ENCODE results near the gene NDUFB8. TPM values are rescaled to one million over a fixed set of nuclear protein-coding genes. Genes with fewer than 3 reads are reported as not detected.

Gene NDUFB8
- total RNA-seq, 1 experiment from 2014 or later = 194 TPM

DNA sequence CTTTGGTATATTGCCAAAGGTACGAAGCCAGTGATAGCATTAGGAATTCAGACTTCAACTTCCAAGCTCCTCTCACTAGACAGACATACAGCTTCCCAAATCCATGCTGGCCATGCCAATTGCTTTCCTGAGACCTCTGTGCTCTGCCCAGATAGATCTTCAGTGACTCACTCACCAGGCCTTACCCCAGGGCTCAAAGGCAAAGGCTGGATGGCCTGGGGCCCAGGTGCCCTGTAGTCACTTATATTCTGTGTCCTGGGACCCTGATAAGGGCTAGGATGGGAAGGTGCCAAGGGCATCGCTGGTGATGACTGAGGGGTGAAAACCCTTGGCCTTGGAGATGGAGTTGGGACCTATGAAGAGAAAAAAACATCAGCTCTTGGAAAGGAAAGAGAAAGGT is 39.1 kb downstream of the NDUFB8 start:
- H3K36me3 Mint-ChIP-seq (ENCODE audit: insufficient read depth, unreplicated experiment) = peaks cover 26% of the 10 kb centered on the region
- no peak overlapping the region for H3K4me3 Mint-ChIP-seq (ENCODE audit: unreplicated experiment)
- POLR2A ChIA-PET = no interaction called here
- no peaks in the 10 kb centered on the region for H3K4me1 Mint-ChIP-seq (ENCODE audit: insufficient read depth, unreplicated experiment)
- BruUV-seq (replicated peaks) = no TSS peak
- CTCF ChIA-PET = interaction anchor here (0.6 to 1.3 kb wide), 3 partner anchors 9 to 380 kb away, joined by 3 to 4 read pairs (median 3); no protein-coding TSS in a partner anchor
- no peaks in the 10 kb centered on the region for H3K9me3 Mint-ChIP-seq (ENCODE audit: unreplicated experiment)
- no peaks in the 10 kb centered on the region for H3K27me3 Mint-ChIP-seq (ENCODE audit: insufficient read depth, unreplicated experiment)
- intact Hi-C loops (cut with micrococcal nuclease) = no loop called here
- no peak for DNase-seq (ENCODE audit: unreplicated experiment)
- TF ChIP-seq, protein P1, sequence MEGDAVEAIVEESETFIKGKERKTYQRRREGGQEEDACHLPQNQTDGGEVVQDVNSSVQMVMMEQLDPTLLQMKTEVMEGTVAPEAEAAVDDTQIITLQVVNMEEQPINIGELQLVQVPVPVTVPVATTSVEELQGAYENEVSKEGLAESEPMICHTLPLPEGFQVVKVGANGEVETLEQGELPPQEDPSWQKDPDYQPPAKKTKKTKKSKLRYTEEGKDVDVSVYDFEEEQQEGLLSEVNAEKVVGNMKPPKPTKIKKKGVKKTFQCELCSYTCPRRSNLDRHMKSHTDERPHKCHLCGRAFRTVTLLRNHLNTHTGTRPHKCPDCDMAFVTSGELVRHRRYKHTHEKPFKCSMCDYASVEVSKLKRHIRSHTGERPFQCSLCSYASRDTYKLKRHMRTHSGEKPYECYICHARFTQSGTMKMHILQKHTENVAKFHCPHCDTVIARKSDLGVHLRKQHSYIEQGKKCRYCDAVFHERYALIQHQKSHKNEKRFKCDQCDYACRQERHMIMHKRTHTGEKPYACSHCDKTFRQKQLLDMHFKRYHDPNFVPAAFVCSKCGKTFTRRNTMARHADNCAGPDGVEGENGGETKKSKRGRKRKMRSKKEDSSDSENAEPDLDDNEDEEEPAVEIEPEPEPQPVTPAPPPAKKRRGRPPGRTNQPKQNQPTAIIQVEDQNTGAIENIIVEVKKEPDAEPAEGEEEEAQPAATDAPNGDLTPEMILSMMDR (IDR thresholded peaks at IDR 0.05; ENCODE audit: unreplicated experiment) = no peak
- no peak overlapping the region for H3K27ac Mint-ChIP-seq (ENCODE audit: low read depth, unreplicated experiment)

DNA sequence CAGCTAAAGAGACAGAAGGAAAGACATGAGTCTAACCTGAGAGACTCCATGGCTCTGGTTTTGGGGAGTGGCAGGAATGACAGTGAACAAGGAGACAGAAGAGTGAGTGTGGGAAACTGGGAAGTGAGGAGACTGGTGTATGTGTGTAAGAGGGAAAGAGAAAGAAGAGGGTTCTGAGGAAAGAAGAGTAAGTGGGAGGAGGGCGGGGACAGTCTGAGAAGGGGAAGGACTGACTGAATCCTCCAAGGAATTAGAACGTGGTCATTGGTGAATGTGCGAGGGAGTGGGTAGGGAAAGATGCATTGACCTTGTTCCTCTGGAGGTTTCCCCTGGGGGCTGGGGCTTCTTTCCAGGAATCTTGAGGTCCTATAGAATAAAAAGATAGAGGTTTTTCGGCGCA is 40.3 kb downstream of the NDUFB8 start:
- no peak overlapping the region for H3K4me3 Mint-ChIP-seq (ENCODE audit: unreplicated experiment)
- TF ChIP-seq, protein P1 (IDR thresholded peaks at IDR 0.05; ENCODE audit: unreplicated experiment) = no peak
- BruUV-seq (replicated peaks) = no TSS peak
- ChIA-PET POLR2A (interaction anchor here (0.5 kb wide), 1 partner anchor 76 kb away, joined by 3 read pairs; no protein-coding TSS in a partner anchor), CTCF (interaction anchor here (1.0 kb wide), 1 partner anchor 29 kb away, joined by 3 read pairs; no protein-coding TSS in a partner anchor)
- H3K27me3 Mint-ChIP-seq (ENCODE audit: insufficient read depth, unreplicated experiment) = no peaks in the 10 kb centered on the region
- H3K27ac Mint-ChIP-seq (ENCODE audit: low read depth, unreplicated experiment) = no peak overlapping the region
- DNase-seq (ENCODE audit: unreplicated experiment) = no peak
- peaks cover 26% of the 10 kb centered on the region for H3K36me3 Mint-ChIP-seq (ENCODE audit: insufficient read depth, unreplicated experiment)
- H3K4me1 Mint-ChIP-seq (ENCODE audit: insufficient read depth, unreplicated experiment) = no peaks in the 10 kb centered on the region
- intact Hi-C loops (cut with micrococcal nuclease) = no loop called here
- no peaks in the 10 kb centered on the region for H3K9me3 Mint-ChIP-seq (ENCODE audit: unreplicated experiment)

DNA sequence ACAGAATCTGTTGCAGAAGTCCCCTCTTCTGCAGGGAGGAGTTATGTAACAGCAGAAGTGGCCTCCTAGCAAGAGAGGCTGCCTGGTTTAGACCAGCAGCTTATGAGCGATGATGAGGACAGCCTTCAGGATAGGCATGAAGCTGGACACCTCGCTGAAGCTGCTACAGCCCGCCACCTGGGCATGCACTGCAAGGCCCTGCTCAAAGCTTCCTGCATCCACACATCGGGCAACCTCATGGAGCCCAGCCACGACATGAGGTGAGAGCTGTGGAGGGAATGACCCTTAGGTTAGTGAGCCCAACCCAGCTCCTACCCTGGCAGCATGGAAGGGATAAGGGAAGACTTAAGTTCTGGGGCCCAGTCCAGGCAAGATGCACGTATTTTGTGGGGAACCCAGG is 42.1 kb downstream of the NDUFB8 start:
- Mint-ChIP-seq H3K27me3 (ENCODE audit: insufficient read depth, unreplicated experiment) (no peaks in the 10 kb centered on the region), H3K4me1 (ENCODE audit: insufficient read depth, unreplicated experiment) (no peaks in the 10 kb centered on the region), H3K4me3 (ENCODE audit: unreplicated experiment) (no peak overlapping the region), H3K9me3 (ENCODE audit: unreplicated experiment) (no peaks in the 10 kb centered on the region), H3K36me3 (ENCODE audit: insufficient read depth, unreplicated experiment) (peaks cover 19% of the 10 kb centered on the region), H3K27ac (ENCODE audit: low read depth, unreplicated experiment) (no peak overlapping the region)
- DNase-seq (ENCODE audit: unreplicated experiment) = no peak
- ChIA-PET POLR2A (no interaction called here), CTCF (interaction anchor here (0.5 to 1.1 kb wide), 6 partner anchors 10 to 150 kb away, joined by 3 read pairs; no protein-coding TSS in a partner anchor)
- BruUV-seq (replicated peaks) = no TSS peak
- TF ChIP-seq, protein P1 (IDR thresholded peaks at IDR 0.05; ENCODE audit: unreplicated experiment) = no peak
- intact Hi-C loops (cut with micrococcal nuclease) = no loop called here

DNA sequence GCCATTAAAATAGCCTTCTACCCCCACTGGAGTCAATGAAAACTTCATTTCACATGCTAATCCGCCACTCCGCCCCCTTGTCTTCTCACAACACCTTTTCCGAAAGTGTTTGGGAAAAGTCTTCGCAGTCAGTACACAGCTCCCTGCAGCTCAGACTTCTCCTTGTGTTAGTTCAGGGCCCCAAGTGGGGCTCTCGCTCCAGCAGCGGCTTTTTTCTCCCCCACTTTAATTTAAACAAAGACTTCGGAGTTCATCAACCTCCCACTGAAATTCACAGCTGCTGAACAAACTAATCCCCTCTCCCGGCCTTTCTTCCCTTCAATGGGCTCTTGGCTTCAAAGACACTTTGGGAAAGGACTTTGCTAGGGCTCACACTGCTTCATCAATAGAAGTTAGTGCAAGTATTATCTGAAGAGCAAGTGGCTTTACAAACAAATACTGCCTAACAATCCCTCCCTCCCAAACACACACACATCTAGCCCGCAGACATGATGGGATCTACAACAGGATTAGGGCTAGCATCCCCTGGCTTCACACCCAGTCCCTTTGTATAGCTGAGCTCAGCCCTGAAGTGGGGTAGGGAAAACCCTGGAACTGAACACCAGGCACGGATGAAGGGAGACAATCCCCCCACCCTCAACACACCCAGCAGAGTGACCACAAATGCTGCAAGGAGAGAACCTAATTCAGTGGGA is 43.7 kb downstream of the NDUFB8 start:
- DNase-seq (ENCODE audit: unreplicated experiment) = no peak
- Mint-ChIP-seq H3K4me3 (ENCODE audit: unreplicated experiment) (no peak overlapping the region), H3K36me3 (ENCODE audit: insufficient read depth, unreplicated experiment) (peaks cover 19% of the 10 kb centered on the region), H3K9me3 (ENCODE audit: unreplicated experiment) (no peaks in the 10 kb centered on the region), H3K4me1 (ENCODE audit: insufficient read depth, unreplicated experiment) (peaks cover 5% of the 10 kb centered on the region), H3K27ac (ENCODE audit: low read depth, unreplicated experiment) (no peak overlapping the region), H3K27me3 (ENCODE audit: insufficient read depth, unreplicated experiment) (peaks cover 10% of the 10 kb centered on the region)
- TF ChIP-seq, protein P1 (IDR thresholded peaks at IDR 0.05; ENCODE audit: unreplicated experiment) = no peak
- no TSS peak for BruUV-seq (replicated peaks)
- ChIA-PET CTCF (interaction anchor here (0.6 to 1.2 kb wide), 2 partner anchors 8 to 147 kb away, joined by 3 to 4 read pairs; no protein-coding TSS in a partner anchor), POLR2A (no interaction called here)
- intact Hi-C loops (cut with micrococcal nuclease) = no loop called here
